ENCODE measurements around the gene MYO7B. TPM values are rescaled to one million over a fixed set of nuclear protein-coding genes. Genes with fewer than 3 reads are reported as not detected.

The MYO7B gene
- total RNA-seq, 1 donor from 2014 or later, result 0.78 TPM

- DNase-seq (ENCODE audit: low spot score), result no peak
- intact Hi-C loops (cut with DNase I), result loop anchor here (10.0 kb wide), 1 partner anchor 271 kb away; no protein-coding TSS in a partner anchor
Observed at GRCh38 chr2:127675331-127676261, 140.1 kb downstream of the MYO7B start, which contains the start of gene LIMS2. Gene LIMS2, minus strand, starts transcription at chr2:127675530. Its CDS starts 506 bp downstream, at chr2:127675024.

- DNase-seq (ENCODE audit: low spot score), result no peak
- intact Hi-C loops (cut with DNase I), result loop anchor here (10.0 kb wide), 1 partner anchor 272 kb away; no protein-coding TSS in a partner anchor
Observed at GRCh38 chr2:127676906-127677305, 141.4 kb downstream of the MYO7B start.

GRCh38 chr2:127678531-127678930 lies 143.0 kb downstream of the MYO7B start:
- intact Hi-C loops (cut with DNase I), result loop anchor here (10.0 kb wide), 1 partner anchor 274 kb away; no protein-coding TSS in a partner anchor
- peak; percentile 62 for DNase-seq (ENCODE audit: low spot score)

GRCh38 chr2:127678991-127679390 lies 143.5 kb downstream of the MYO7B start:
- intact Hi-C loops (cut with DNase I), result loop anchor here (10.0 kb wide), 1 partner anchor 274 kb away; no protein-coding TSS in a partner anchor
- DNase-seq (ENCODE audit: low spot score), result peak; percentile 67

- intact Hi-C loops (cut with DNase I), result loop anchor here (5.0 to 10.0 kb wide), 2 partner anchors 33 to 275 kb away; partner anchors contain the start of gene GPR17
- no peak for DNase-seq (ENCODE audit: low spot score)
Observed at GRCh38 chr2:127679680-127680361, 144.3 kb downstream of the MYO7B start.

GRCh38 chr2:127680706-127681287 lies 145.3 kb downstream of the MYO7B start:
- no peak for DNase-seq (ENCODE audit: low spot score)
- intact Hi-C loops (cut with DNase I), result loop anchor here (5.0 kb wide), 1 partner anchor 33 kb away; the partner anchor contains the start of gene GPR17

GRCh38 chr2:127681288-127681804 lies 145.9 kb downstream of the MYO7B start:
- intact Hi-C loops (cut with DNase I), result loop anchor here (5.0 kb wide), 1 partner anchor 34 kb away; the partner anchor contains the start of gene GPR17
- no peak for DNase-seq (ENCODE audit: low spot score)

GRCh38 chr2:127681976-127682857 lies 146.7 kb downstream of the MYO7B start:
- intact Hi-C loops (cut with DNase I), result loop anchor here (5.0 kb wide), 1 partner anchor 35 kb away; the partner anchor contains the start of gene GPR17

GRCh38 chr2:127683056-127683455 lies 147.6 kb downstream of the MYO7B start:
- intact Hi-C loops (cut with DNase I), result loop anchor here (5.0 kb wide), 1 partner anchor 36 kb away; the partner anchor contains the start of gene GPR17

More at GRCh38 chr2:127681976-127682857, 146.7 kb downstream of the MYO7B start:
- no peak for DNase-seq (ENCODE audit: low spot score)

GRCh38 chr2:127683757-127684156 lies 148.3 kb downstream of the MYO7B start:
- DNase-seq (ENCODE audit: low spot score), result no peak
- intact Hi-C loops (cut with DNase I), result loop anchor here (5.0 kb wide), 1 partner anchor 36 kb away; the partner anchor contains the start of gene GPR17

More at GRCh38 chr2:127683056-127683455, 147.6 kb downstream of the MYO7B start:
- no peak for DNase-seq (ENCODE audit: low spot score)

- no peak for DNase-seq (ENCODE audit: low spot score)
- intact Hi-C loops (cut with DNase I), result no loop called here
Observed at GRCh38 chr2:127685410-127686080, 150.1 kb downstream of the MYO7B start.

Other genes with a start within 250 kb of the MYO7B start
- gene ERCC3, start 241.5 kb upstream of the MYO7B start, total RNA-seq, result 23.4 TPM
- gene MAP3K2, start 147.7 kb upstream of the MYO7B start, total RNA-seq, result 31.6 TPM
- gene PROC, start 117.3 kb upstream of the MYO7B start, total RNA-seq, result not detected
- gene IWS1, start 9.2 kb upstream of the MYO7B start, total RNA-seq, result 40.7 TPM
- gene GPR17, start 110.5 kb downstream of the MYO7B start, total RNA-seq, result 0.19 TPM
- 207 TPM for gene LIMS2, start 139.8 kb downstream of the MYO7B start, total RNA-seq
- gene SFT2D3, start 165.8 kb downstream of the MYO7B start, total RNA-seq, result 3.1 TPM

Data from cardiac septum (tissue), 1 donor.